HG03280 (cell line): ENCODE results near the gene C4A.
A peak's percentile ranks its signal among the peaks of the same experiment; 100 is the strongest.
"Not testable (repeated sequence)": the region's sequence is repeated elsewhere in the genome, so short reads cannot be mapped to it uniquely, and the experiment has no call there.

ENCODE experiments used
- ATAC-seq: cut with Tn5 transposase; IDR thresholded peaks from one replicate; pipeline ENCODE4 v1.9.1; 2021; ENCODE audit warnings: mild to moderate bottlenecking, moderate library complexity; ENCODE audit not compliant: unreplicated experiment

The C4A gene

GRCh38 chr6:31981744-31982143 is at the start of gene C4A:
TSS of gene C4A (plus strand) at chr6:31982057. CDS start at chr6:31982108, 51 bp downstream.
- not testable (repeated sequence) for ATAC-seq

- not testable (repeated sequence) for ATAC-seq
These were observed 49.7 kb upstream of the C4A start for GRCh38 chr6:31932137-31932536.

- no peak for ATAC-seq
These were observed 48.3 kb upstream of the C4A start for GRCh38 chr6:31933537-31933936.

- ATAC-seq, result no peak
These were observed 46.8 kb upstream of the C4A start for GRCh38 chr6:31935021-31935420.

GRCh38 chr6:31935823-31936222 is 46.0 kb upstream of the C4A start:
- no peak for ATAC-seq

GRCh38 chr6:31940256-31940664 is 41.6 kb upstream of the C4A start:
- ATAC-seq, result no peak

- no peak for ATAC-seq
These were observed 38.1 kb upstream of the C4A start for GRCh38 chr6:31943742-31944141.

- ATAC-seq, result no peak
These were observed 36.7 kb upstream of the C4A start for GRCh38 chr6:31945154-31945506.

GRCh38 chr6:31945507-31946369 is 36.1 kb upstream of the C4A start, which contains the start of gene CFB:
TSS of gene CFB (plus strand) at chr6:31946095. CDS start at chr6:31946222, 127 bp downstream.
- ATAC-seq, result no peak

GRCh38 chr6:31946370-31946885 is 35.4 kb upstream of the C4A start:
- ATAC-seq, result no peak

GRCh38 chr6:31947070-31947675 is 34.7 kb upstream of the C4A start:
- no peak for ATAC-seq

GRCh38 chr6:31947864-31948263 is 34.0 kb upstream of the C4A start:
- ATAC-seq, result no peak

GRCh38 chr6:31948306-31948705 is 33.6 kb upstream of the C4A start:
- no peak for ATAC-seq

- ATAC-seq, result no peak
These were observed 33.0 kb upstream of the C4A start for GRCh38 chr6:31948753-31949413.

- no peak for ATAC-seq
These were observed 31.8 kb upstream of the C4A start for GRCh38 chr6:31949926-31950548.

GRCh38 chr6:31952140-31952805 is 29.6 kb upstream of the C4A start:
- ATAC-seq, result no peak

GRCh38 chr6:31952890-31953289 is 29.0 kb upstream of the C4A start:
- no peak for ATAC-seq

GRCh38 chr6:31954511-31954910 is 27.3 kb upstream of the C4A start:
- no peak for ATAC-seq

- no peak for ATAC-seq
These were observed 25.1 kb upstream of the C4A start for GRCh38 chr6:31956796-31957195.

GRCh38 chr6:31958412-31958740 is 23.5 kb upstream of the C4A start:
- ATAC-seq, result peak; percentile 4
